Astrocyte (in vitro differentiated cells and primary cell): ENCODE data around the gene ZNF516.

Source experiments
- EZH2 ChIP-seq: IDR thresholded peaks from 2 replicates; pipeline ENCODE4 v1.6.1; 2012; ENCODE audit warnings: mild to moderate bottlenecking, low read length, inconsistent platforms; ENCODE audit not compliant: insufficient read depth
- TF ChIP-seq, protein P1 (sequence below): IDR thresholded peaks from 2 replicates; pipeline ENCODE4 v1.5.1; 2011; ENCODE audit warnings: low read depth, mild to moderate bottlenecking, inconsistent platforms, low read length, moderate library complexity; ENCODE audit not compliant: insufficient read depth

DNA sequence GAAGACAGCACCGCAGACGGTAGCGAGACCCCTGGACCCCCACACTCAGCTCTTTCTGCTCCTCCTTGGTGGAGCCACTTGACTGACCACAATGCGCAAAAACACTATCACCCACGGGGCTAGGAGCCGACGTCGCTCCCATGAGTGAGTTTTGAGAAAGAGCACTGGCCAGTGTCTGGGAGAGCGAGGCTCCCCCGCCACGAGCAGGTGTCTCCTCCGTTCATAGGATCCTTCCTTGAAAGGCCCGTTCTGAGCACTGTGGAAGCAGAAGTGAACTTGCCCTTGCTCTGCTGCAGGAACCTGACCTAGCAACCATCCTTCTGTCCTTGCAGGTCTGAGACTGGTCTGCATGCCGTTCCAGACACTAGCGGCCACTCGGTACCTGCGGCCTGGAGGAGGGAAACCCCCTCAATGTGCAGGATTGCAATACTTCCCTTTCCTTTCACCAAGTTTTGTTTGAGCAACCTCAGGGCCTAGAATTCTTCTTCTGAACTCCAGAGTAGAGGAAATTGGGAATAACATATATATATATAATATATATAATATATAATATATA is 12.9 kb upstream of the ZNF516 start:
- TF ChIP-seq, protein P1, sequence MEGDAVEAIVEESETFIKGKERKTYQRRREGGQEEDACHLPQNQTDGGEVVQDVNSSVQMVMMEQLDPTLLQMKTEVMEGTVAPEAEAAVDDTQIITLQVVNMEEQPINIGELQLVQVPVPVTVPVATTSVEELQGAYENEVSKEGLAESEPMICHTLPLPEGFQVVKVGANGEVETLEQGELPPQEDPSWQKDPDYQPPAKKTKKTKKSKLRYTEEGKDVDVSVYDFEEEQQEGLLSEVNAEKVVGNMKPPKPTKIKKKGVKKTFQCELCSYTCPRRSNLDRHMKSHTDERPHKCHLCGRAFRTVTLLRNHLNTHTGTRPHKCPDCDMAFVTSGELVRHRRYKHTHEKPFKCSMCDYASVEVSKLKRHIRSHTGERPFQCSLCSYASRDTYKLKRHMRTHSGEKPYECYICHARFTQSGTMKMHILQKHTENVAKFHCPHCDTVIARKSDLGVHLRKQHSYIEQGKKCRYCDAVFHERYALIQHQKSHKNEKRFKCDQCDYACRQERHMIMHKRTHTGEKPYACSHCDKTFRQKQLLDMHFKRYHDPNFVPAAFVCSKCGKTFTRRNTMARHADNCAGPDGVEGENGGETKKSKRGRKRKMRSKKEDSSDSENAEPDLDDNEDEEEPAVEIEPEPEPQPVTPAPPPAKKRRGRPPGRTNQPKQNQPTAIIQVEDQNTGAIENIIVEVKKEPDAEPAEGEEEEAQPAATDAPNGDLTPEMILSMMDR = no peak
- TF ChIP-seq EZH2 = no peak
